ENCODE measurements around the gene ARMC12. TPM values are rescaled to one million over a fixed set of nuclear protein-coding genes. Genes with fewer than 3 reads are reported as not detected.

Gene ARMC12
- total and polyA plus RNA-seq, 12 donors = 0.29 to 44.7 (median 1.2) TPM; not detected in 1

DNA sequence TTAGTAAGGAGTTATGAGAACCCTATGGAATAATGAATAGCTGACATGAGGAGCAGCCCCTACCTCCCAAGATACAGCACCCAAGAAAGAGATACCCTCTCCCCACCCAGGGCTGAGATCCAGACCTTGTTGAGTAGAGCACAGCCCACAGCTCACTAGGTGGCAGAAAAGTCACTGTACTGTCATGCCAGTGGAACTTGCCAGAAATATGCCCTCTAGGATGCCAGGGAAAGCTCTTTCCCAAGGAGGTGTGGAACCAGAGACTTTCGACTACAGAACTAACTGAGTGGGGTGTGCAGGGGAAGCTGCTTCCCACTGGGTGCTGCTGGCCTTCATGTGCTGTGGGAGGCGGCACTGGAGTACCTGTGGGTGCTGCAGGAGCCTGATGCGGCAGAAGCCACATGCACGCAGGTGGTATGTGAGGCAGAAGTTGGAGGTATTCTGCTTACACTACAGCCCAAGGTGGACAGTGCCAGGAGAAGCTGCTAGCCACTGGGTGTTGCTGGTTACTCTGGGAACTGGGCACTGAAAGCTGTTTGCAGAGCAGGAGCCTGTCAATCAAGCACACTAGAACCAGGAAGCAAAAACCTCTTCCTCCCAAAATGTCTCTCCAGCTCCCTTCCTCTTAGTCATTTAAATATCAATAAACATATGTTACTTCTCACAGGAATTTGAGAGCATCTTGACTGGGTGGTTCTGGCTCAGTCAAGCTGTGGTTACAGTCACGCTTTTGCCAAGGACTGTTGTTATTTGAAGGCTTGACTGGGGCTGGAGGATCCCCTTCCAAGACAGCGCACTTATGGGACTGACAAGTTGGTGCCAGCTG, 17.8 kb downstream of the ARMC12 start:
- intact Hi-C loops (cut with DNase I) = no loop called here
- H3K4me1 ChIP-seq (replicated peaks in 1 of 2) = no peaks in the 10 kb centered on the region
- H3K4me3 ChIP-seq = no peak overlapping the region
- H3K36me3 ChIP-seq (replicated peaks in 1 of 2) = no peaks in the 10 kb centered on the region
- H3K27me3 ChIP-seq = peaks cover 2% of the 10 kb centered on the region
- H3K9me3 ChIP-seq (replicated peaks in 1 of 3) = no peaks in the 10 kb centered on the region
- no peak overlapping the region for H3K27ac ChIP-seq
- 84 to 87% (median 86%) methylated on average over 5 to 6 of the region's 6 CpGs for WGBS, 4 donors
- TF ChIP-seq POLR2A (IDR thresholded peaks at IDR 0.05) (no peak), CTCF (IDR thresholded peaks at IDR 0.05) (no peak)
- no peak for DNase-seq

DNA sequence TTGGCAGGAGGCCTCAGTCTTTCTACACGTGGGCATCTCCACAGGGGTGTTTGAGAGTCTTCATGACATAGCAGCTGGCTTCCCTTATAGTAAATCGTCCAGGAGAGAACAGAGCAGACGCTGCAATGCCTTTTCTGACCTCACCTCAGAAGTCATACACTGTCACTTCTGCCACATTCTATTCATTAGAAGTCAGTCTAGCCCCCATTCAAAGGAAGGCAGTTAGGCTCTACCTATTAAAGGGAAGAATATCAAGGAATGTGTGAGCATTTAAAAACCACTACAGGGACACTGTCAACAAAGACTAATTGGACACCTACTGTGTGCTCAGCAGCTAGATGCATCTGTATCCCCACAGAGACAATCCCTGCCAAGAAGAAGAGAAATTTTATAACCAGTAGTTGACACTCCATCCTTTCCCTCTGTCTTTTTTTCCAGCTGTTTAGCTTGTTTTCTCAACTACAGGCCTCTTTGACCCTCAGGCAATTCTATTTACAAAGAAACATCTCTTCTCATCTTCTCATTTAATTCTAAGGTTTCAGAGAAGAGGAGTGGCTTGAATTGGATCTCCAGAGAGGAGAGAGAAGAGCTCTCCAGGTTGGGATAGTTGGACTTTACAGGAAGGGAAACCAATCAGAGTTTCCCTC, 18.6 kb downstream of the ARMC12 start:
- intact Hi-C loops (cut with DNase I) = no loop called here

DNA sequence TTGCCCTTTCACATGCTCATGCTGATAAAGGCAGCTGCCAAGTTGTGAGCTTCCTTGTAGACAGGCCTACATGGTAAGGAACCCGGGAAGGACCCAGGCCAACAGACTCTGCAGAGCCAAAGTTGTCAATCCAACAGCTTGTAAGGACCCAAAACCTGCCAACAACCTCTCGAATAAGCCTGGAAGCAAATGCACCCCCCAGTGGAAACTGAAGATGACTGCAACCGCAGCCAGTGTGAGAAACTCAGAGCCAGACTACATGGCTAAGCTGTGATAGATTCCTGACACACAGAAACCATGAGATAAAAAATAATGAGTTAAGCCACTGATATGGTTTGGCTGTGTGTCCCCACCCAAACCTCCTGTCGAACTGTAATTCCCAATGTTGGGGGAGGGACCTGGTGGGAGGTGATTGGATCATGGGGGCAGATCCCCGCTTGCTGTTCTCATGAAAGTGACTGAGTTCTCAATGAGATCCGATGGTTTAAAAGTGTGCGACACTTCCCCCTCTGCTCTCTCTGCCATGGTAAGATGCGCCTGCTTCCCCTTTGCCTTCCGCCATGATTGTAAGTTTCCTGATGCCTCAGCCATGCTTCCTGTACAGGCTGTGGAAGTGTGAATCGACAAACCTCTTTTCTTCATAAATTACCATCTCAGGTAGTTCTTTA, 20.8 kb downstream of the ARMC12 start:
- Histone ChIP-seq H3K4me1 (replicated peaks in 1 of 2) (no peaks in the 10 kb centered on the region), H3K36me3 (replicated peaks in 1 of 2) (no peaks in the 10 kb centered on the region), H3K27me3 (peaks cover 16% of the 10 kb centered on the region), H3K27ac (no peak overlapping the region), H3K4me3 (no peak overlapping the region), H3K9me3 (replicated peaks in 1 of 3) (no peaks in the 10 kb centered on the region)
- no peak for TF ChIP-seq POLR2A (IDR thresholded peaks at IDR 0.05)
- TF ChIP-seq CTCF (IDR thresholded peaks at IDR 0.05) = peak in 3 of 6 experiments; percentile 15 to 27 (median 26)
- 54 to 69% (median 55%) methylated on average over 10 of the region's 10 CpGs for WGBS, 4 donors
- intact Hi-C loops (cut with DNase I) = no loop called here
- DNase-seq = no peak

More for the DNA sequence above, 18.6 kb downstream of the ARMC12 start:
- WGBS, 4 donors = 28 to 63% (median 42%) methylated on average over 3 of the region's 3 CpGs
- TF ChIP-seq CTCF (IDR thresholded peaks at IDR 0.05) (no peak), POLR2A (IDR thresholded peaks at IDR 0.05) (no peak)
- H3K9me3 ChIP-seq (replicated peaks in 1 of 3) = no peaks in the 10 kb centered on the region
- H3K36me3 ChIP-seq (replicated peaks in 1 of 2) = no peaks in the 10 kb centered on the region
- peaks cover 10% of the 10 kb centered on the region for H3K27me3 ChIP-seq
- DNase-seq = no peak
- H3K4me3 ChIP-seq = no peak overlapping the region
- H3K27ac ChIP-seq = no peak overlapping the region
- no peaks in the 10 kb centered on the region for H3K4me1 ChIP-seq (replicated peaks in 1 of 2)

DNA sequence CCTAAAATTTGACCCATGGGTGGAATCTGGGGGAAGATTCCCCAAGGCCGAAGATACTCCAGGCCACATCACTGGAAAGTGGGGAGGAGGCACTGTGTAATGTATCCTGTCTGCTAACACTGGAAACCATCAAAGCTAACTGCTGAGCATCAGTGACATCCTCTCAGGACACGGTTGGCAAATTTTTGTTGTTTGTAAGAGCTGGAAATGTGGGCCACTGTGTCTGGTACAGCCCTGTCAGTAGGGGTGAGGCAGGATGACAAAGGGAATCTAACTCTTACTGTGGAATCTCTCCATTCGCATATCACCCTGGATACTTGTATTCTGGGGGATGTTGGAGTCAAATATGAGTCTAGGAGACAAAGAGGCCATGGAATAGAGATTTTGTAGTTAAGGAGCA, 22.6 kb downstream of the ARMC12 start:
- H3K4me1 ChIP-seq (replicated peaks in 1 of 2) = no peaks in the 10 kb centered on the region
- peaks cover 24% of the 10 kb centered on the region for H3K27me3 ChIP-seq
- intact Hi-C loops (cut with DNase I) = no loop called here
- H3K27ac ChIP-seq = no peak overlapping the region
- no peaks in the 10 kb centered on the region for H3K36me3 ChIP-seq (replicated peaks in 1 of 2)
- H3K4me3 ChIP-seq = no peak overlapping the region
- no peaks in the 10 kb centered on the region for H3K9me3 ChIP-seq (replicated peaks in 1 of 3)
- 68 to 79% (median 74%) methylated on average over 3 of the region's 3 CpGs for WGBS, 4 donors
- TF ChIP-seq CTCF (IDR thresholded peaks at IDR 0.05) = no peak
- no peak for TF ChIP-seq POLR2A (IDR thresholded peaks at IDR 0.05)
- DNase-seq = no peak
